ENCODE measurements around the gene ZSWIM1.
A peak's percentile ranks its signal among the peaks of the same experiment; 100 is the strongest.
"Not testable (repeated sequence)": the region's sequence is repeated elsewhere in the genome, so short reads cannot be mapped to it uniquely, and the experiment has no call there.

ZSWIM1 gene

DNA sequence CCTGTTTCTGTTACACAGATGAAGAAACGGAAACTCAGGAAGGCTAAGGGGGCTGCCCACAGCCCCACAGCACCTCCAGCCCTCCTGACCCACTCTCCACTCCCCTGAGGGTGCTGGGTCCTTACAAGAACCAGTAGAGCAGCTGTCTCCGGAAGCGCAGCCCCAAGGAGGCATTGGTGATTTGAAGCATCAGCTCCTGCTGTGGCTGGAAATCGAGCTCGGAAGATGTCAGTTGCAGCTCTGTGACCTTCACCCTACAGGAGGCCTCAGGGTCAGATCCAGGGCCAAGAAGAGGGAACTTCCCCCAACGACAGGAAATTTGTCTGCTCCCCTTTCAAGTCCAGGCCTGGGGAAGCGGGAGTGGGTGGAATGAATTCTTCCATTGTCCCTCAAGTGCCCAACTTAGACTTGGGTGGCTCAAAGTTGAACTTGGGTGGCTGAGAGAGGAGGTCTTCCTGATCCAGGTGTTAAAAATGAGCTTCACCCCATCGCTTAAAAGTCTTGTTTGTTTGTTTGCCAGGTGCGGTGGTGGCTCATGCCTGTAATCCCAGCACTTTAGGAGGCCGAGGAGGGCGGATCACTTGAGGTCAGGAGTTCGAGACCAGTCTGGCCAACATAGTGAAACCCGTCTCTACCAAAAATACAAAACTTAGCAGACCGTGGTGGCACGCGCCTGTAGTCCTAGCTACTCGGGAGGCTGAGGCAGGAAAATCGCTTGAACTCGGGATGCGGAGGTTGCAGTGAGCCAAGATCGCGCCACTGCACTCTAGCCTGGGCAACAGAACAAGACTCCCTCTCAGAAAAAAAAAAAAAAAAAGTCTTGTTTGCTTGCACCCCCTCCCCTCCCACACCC is 29.0 kb downstream of the ZSWIM1 start:
- no peak for DNase-seq

DNA sequence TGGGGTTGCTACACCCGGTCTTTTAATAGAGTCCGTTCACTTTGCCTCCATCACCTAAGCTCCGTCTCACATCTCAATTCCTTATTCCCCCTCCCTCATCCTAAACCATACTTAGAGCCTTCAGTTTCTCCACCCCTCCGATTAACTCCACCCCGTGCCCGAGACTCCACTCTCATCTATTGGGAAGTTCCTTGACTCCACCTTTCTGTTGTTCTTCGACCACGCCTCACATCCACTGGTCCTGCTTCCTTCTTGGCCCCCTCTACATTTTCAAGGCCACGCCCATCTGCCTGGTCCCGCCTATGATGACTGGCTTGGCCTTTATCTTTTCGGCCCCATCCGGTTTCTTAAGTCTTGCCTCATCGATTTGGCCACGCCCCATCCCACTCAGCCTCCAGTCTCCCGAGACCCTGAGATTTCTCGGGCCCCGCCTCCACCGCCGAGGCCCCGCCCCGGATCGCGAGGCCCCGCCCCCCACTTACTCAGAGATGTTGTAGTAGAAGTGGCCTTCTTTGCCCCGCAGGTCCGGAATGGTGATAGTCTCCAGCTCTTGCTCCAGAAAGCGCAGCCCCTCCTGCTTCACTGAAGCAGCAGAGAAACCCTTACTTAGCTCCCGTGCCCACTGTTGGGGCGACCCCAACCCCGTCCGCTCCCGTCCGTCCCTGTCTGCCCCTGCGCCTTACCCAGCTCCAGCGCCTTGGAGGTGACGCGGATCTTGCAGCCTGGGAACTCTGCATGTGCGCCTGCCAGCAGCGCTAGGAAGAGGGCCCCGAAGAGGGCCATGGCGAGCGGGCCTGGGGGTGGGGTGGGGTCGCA is 29.9 kb downstream of the ZSWIM1 start:
- peak; percentile 89 to 90 for DNase-seq

DNA sequence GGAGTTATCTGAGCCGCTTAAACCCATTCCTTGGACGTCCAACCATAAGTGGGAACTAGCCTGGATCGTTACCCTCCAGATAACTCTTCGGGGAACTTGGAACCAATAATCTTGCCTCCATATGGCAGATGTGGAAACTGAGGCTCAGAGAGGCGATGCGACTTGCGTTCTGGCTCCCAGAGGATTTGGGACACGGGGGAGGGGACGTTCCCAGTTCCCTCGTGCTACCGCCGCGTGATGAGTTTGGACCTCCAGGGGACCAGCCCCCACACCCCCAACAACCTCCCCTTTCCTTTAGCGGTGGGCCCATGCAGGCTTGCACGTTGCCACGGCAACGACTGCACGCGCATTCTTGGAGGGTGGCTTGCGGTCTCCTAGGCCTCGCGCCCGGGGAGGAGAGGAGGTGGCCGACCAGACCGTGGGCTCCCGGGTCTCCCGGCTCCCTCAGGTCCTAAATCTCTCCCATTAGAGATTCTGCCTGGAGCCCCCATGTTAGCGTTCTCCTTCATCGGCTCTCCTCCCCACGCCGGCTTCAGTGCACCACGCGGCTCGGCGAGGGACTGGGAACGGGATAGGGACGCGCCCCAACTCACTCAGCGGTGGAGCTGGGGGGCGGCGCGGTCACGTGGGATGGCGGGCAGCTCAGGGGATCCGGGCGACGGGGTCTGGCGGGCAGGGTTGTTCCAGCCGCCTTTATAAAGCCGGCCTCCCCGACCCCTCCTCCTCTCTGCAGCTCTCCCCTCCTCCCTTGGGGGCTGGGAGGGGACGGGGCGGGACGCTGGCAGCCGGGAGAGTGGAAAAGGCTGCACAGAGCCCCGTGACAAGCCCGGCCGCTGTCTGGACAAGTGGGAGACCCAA is 30.7 kb downstream of the ZSWIM1 start, which contains the start of gene PLTP:
PLTP (minus strand) TSS at position 670 of the 858 bp plus-strand sequence. CDS start 703 bp downstream, outside the sequence.
- DNase-seq = no peak

- DNase-seq = no peak
These were observed 31.3 kb downstream of the ZSWIM1 start for GRCh38 chr20:45912344-45912682.

GRCh38 chr20:45913116-45913515 is 32.1 kb downstream of the ZSWIM1 start:
- DNase-seq = no peak

DNA sequence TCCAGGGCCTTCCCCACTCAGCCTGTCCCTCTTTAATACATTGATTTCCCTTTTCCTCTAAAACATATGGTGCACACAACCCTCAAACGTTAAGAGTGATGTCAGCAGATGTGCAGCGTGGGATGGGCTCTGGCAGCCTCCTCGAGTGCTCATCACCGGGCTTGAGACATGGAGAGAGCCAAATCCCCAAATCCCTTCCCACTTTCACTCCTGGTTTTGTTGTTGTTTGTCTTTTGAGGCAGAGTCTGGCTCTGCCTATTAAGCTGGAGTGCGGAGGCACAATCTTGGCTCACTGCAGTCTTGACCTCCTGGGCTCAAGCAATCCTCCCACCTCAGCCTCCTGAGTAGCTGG is 36.7 kb downstream of the ZSWIM1 start:
- no peak for DNase-seq

- DNase-seq = no peak
These were observed 37.2 kb downstream of the ZSWIM1 start for GRCh38 chr20:45918182-45918737.

- DNase-seq = no peak
These were observed 37.9 kb downstream of the ZSWIM1 start for GRCh38 chr20:45918779-45919537.

DNA sequence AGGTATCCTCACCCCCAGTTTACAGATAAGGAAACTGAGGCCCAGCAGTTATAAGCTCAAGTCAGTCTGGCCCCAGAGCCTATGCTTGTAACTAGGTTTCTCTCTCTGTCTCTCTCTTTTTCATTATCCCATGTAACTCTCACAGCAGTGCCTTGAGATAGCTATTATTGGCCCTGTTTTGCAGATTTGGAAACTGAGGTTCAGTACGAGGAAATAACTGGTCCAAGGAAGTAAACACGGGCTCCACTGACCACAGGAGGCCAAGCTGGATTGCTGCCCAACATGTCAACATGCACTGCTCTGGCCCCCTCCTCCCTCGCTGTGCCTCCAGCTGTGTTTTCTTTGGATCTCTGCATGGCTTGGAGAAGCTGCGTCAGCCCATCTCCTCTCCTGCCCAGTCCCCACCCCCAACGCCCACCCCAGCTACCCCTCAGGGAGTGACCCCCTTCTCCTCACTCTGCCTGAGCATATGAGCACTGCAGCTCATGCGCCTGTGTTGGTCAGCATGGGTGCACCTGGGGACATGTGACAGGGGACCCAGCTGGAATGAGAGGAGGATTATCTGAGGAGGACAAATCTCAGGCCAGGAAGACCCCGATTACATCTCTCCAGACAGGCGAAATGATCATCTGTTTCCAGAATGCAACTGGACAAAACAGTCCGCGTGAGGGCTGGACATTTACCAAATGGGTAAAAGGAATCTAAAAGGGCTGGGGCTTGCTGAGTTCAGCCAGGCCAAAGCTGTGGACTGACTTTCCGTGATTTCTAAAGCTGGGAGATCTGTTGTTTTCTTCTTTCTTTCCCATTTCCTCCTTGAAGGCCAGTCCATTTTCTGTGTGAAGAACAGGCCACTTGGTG is 38.7 kb downstream of the ZSWIM1 start:
- DNase-seq = no peak

DNA sequence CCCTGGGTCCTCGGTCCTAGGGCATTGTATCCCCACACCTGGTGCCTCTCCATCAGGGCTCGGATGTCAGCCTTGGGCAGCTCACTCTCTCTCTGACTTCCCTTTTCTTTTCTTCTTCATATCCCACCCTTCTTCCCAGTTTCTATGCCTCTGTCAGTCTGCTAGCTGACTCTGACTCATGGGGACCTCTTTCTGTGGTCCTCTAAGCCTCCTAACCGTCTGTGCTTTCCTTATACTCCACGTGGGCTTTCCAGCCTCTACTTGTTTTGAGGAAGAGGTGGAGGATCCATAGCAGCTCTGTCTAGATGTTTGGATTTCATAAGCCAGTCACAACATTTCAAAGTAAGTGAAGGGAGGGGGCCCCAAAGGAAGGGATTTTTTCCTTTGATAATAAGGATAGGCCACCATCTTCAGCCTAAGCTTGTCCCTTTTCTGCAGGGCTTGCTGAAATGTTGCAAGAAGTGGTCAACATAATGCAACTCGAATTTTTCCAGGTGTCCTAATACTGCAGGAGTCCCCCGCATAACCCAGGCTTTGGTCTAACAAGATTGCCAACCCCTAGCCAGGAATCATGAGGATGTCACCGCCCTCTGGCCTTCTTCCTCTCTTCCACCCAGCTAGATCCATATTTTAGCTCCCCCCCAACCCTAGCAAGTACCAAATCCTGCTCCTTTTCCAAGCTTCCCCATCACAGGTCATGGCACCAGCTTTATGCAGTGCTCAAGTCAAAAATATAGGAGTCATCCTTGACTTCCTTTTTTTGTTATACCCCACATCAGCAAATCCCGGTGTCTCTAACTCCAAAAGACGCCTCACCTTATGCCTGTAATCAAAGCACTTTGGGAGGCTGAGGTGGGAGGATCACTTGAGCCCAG is 39.7 kb downstream of the ZSWIM1 start:
- no peak for DNase-seq

- no peak for DNase-seq
These were observed 40.5 kb downstream of the ZSWIM1 start for GRCh38 chr20:45921337-45922189.

DNA sequence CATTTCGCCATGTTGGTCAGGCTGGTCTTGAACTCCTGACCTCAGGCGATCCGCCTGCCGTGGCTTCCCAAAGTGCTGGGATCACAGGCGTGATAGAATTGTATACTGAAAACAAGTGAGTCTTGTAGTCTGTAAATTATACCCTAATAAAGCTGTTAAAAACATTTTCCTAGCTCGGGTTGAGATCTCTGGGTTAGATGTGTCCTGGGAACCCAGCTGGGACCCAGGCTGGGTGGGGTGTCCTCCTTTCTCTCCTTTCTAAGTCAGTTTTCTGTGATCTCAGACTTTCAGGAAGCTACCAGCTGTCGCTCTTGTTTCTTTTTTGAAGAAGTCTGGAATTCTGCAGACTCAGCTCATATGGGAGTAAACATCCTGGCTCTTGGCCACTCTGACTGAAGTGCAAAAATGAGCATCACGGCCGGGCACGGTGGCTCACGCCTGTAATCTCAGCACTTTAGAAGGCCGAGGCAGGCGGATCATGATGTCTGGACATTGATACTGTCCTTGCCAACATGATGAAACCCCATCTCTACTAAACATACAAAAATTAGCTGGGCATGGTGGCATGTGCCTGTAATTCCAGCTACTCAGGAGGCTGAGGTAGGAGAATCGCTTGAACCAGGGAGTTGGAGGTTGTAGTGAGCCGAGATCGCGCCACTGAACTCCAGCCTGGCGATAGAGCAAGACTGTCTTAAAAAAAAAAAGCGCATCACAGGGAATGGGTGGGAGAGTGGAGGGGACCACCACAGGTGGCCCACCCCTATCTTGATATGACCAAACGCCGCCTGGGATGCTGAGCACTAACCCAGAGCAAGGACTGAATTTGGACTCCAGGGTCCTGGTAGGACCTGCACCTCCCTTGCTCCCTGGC is 43.6 kb downstream of the ZSWIM1 start:
- no peak for DNase-seq

GRCh38 chr20:45925821-45926506 is 44.9 kb downstream of the ZSWIM1 start:
- DNase-seq = no peak

DNA sequence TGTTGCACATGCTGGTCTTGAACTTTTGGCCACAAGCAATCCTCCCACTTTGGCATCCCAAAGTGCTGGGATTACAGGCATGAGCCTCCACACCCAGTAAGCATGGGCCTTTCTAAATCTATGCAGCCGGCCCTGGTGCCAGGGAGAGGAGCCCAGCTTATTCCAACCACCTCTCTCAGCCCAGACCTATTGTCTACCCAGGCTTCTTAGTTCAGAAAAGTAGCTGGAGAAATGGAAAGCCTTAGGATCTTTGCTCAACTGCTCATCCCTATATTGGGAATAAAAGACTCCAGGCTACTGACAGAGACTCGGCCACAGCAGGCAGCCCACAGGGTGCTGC is 45.7 kb downstream of the ZSWIM1 start:
- DNase-seq = no peak

- no peak for DNase-seq
These were observed 46.2 kb downstream of the ZSWIM1 start for GRCh38 chr20:45927071-45927878.

DNA sequence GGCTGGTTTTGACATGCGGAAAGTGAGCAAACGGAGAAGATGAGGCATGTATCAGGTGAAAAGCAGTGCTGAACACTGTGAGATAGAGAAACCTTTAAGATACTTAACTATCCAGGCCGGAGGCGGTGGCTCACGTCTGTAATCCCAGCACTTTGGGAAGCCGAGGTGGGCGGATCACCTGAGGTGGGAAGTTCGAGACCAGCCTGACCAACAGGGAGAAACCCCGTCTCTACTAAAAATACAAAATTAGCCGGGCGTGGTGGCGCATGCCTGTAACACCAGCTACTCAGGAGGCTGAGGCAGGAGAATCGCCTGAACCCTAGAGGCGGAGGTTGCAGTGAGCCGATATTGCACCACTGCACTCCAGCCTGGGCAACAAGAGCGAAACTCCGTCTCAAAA is 50.7 kb downstream of the ZSWIM1 start:
- not testable (repeated sequence) for DNase-seq

All from NCI-H1930 (cell line).